Measurements from ENCODE around the gene TUBB8B. TPM values are rescaled to one million over a fixed set of nuclear protein-coding genes. Genes with fewer than 3 reads are reported as not detected.
"Not testable (repeated sequence)": the region's sequence is repeated elsewhere in the genome, so short reads cannot be mapped to it uniquely, and the experiment has no call there.

TUBB8B gene
- total RNA-seq, 3 donors from 2014 or later (not counting 1 experiment from before 2014, with no cell fraction given) = not detected

- H3K9me3 ChIP-seq (ENCODE audit: control insufficient read depth, insufficient read depth, low read length); H3K9me3 Mint-ChIP-seq; H3K27ac Mint-ChIP-seq; H3K36me3 ChIP-seq (ENCODE audit: control insufficient read depth, insufficient read depth, low read length); H3K4me1 ChIP-seq (ENCODE audit: control insufficient read depth, insufficient read depth, low read length); H3K4me3 ChIP-seq (ENCODE audit: low read length); DNase-seq; H3K27me3 ChIP-seq (ENCODE audit: control insufficient read depth, insufficient read depth, low read length); H3K36me3 Mint-ChIP-seq; ATAC-seq; H3K27me3 Mint-ChIP-seq (ENCODE audit: low read depth in 2 of 2); H3K4me1 Mint-ChIP-seq; H3K27ac ChIP-seq (ENCODE audit: low read length); intact Hi-C loops (cut with micrococcal nuclease); H3K4me3 Mint-ChIP-seq: not testable (repeated sequence)
- 50% methylated on average over 48 of the region's 48 CpGs for WGBS (ENCODE audit: insufficient coverage)
Observed at GRCh38 chr18:73181-73777, 23.9 kb upstream of the TUBB8B start.

GRCh38 chr18:67701-68100 is 18.3 kb upstream of the TUBB8B start:
- H3K9me3 Mint-ChIP-seq; H3K9me3 ChIP-seq (ENCODE audit: control insufficient read depth, insufficient read depth, low read length); H3K4me3 Mint-ChIP-seq; H3K4me1 Mint-ChIP-seq; H3K4me1 ChIP-seq (ENCODE audit: control insufficient read depth, insufficient read depth, low read length); ATAC-seq; H3K4me3 ChIP-seq (ENCODE audit: low read length); H3K27ac ChIP-seq (ENCODE audit: low read length); H3K36me3 ChIP-seq (ENCODE audit: control insufficient read depth, insufficient read depth, low read length); H3K36me3 Mint-ChIP-seq; H3K27me3 ChIP-seq (ENCODE audit: control insufficient read depth, insufficient read depth, low read length); H3K27ac Mint-ChIP-seq; DNase-seq; intact Hi-C loops (cut with micrococcal nuclease): not testable (repeated sequence)
- 56% methylated on average over 9 of the region's 9 CpGs for WGBS (ENCODE audit: insufficient coverage)
- H3K27me3 Mint-ChIP-seq (ENCODE audit: low read depth in 2 of 2) = peaks cover 14 to 17% of the 10 kb centered on the region in 2 donors

GRCh38 chr18:64279-64678 is 14.9 kb upstream of the TUBB8B start:
- H3K4me1 ChIP-seq (ENCODE audit: control insufficient read depth, insufficient read depth, low read length); H3K4me1 Mint-ChIP-seq; H3K9me3 ChIP-seq (ENCODE audit: control insufficient read depth, insufficient read depth, low read length); H3K27ac Mint-ChIP-seq; intact Hi-C loops (cut with micrococcal nuclease); ATAC-seq; H3K4me3 ChIP-seq (ENCODE audit: low read length); H3K27me3 ChIP-seq (ENCODE audit: control insufficient read depth, insufficient read depth, low read length); H3K9me3 Mint-ChIP-seq; H3K27ac ChIP-seq (ENCODE audit: low read length); DNase-seq; H3K36me3 Mint-ChIP-seq; H3K4me3 Mint-ChIP-seq; H3K36me3 ChIP-seq (ENCODE audit: control insufficient read depth, insufficient read depth, low read length): not testable (repeated sequence)
- WGBS (ENCODE audit: insufficient coverage) = 90% methylated on average over 5 of the region's 5 CpGs
- H3K27me3 Mint-ChIP-seq (ENCODE audit: low read depth in 2 of 2) = peaks cover 21 to 35% of the 10 kb centered on the region in 2 donors

- H3K27ac Mint-ChIP-seq; H3K36me3 ChIP-seq (ENCODE audit: control insufficient read depth, insufficient read depth, low read length); H3K27me3 ChIP-seq (ENCODE audit: control insufficient read depth, insufficient read depth, low read length); H3K9me3 Mint-ChIP-seq; H3K9me3 ChIP-seq (ENCODE audit: control insufficient read depth, insufficient read depth, low read length); H3K4me1 ChIP-seq (ENCODE audit: control insufficient read depth, insufficient read depth, low read length); H3K27ac ChIP-seq (ENCODE audit: low read length); H3K4me3 ChIP-seq (ENCODE audit: low read length); ATAC-seq; H3K36me3 Mint-ChIP-seq; H3K4me1 Mint-ChIP-seq; H3K4me3 Mint-ChIP-seq; intact Hi-C loops (cut with micrococcal nuclease): not testable (repeated sequence)
- WGBS (ENCODE audit: insufficient coverage) = 94% methylated on average over 2 of the region's 2 CpGs
- DNase-seq = peak in 1 of 2 donors; percentile 5
- peaks cover 21 to 33% of the 10 kb centered on the region in 2 donors for H3K27me3 Mint-ChIP-seq (ENCODE audit: low read depth in 2 of 2)
Observed at GRCh38 chr18:63656-64055, 14.2 kb upstream of the TUBB8B start.

- not testable (repeated sequence) for H3K36me3 ChIP-seq (ENCODE audit: control insufficient read depth, insufficient read depth, low read length)
Observed at GRCh38 chr18:54388-54787, 5.0 kb upstream of the TUBB8B start.

GRCh38 chr18:48696-49095 is 719 bp downstream of the TUBB8B start:
- H3K27me3 ChIP-seq (ENCODE audit: control insufficient read depth, insufficient read depth, low read length); ATAC-seq; H3K4me3 Mint-ChIP-seq; H3K36me3 ChIP-seq (ENCODE audit: control insufficient read depth, insufficient read depth, low read length); H3K4me1 Mint-ChIP-seq; DNase-seq; H3K27ac ChIP-seq (ENCODE audit: low read length); H3K9me3 ChIP-seq (ENCODE audit: control insufficient read depth, insufficient read depth, low read length); H3K4me1 ChIP-seq (ENCODE audit: control insufficient read depth, insufficient read depth, low read length); H3K4me3 ChIP-seq (ENCODE audit: low read length); H3K27ac Mint-ChIP-seq; H3K9me3 Mint-ChIP-seq; H3K27me3 Mint-ChIP-seq (ENCODE audit: low read depth in 2 of 2); intact Hi-C loops (cut with micrococcal nuclease); H3K36me3 Mint-ChIP-seq: not testable (repeated sequence)
- 97% methylated on average over 19 of the region's 25 CpGs for WGBS (ENCODE audit: insufficient coverage)

More at GRCh38 chr18:54388-54787, 5.0 kb upstream of the TUBB8B start:
- H3K27me3 ChIP-seq (ENCODE audit: control insufficient read depth, insufficient read depth, low read length); ATAC-seq; DNase-seq; H3K9me3 Mint-ChIP-seq; H3K4me3 Mint-ChIP-seq; H3K27ac ChIP-seq (ENCODE audit: low read length); intact Hi-C loops (cut with micrococcal nuclease); H3K4me1 Mint-ChIP-seq; H3K27ac Mint-ChIP-seq; H3K4me1 ChIP-seq (ENCODE audit: control insufficient read depth, insufficient read depth, low read length); H3K36me3 Mint-ChIP-seq; H3K9me3 ChIP-seq (ENCODE audit: control insufficient read depth, insufficient read depth, low read length); H3K4me3 ChIP-seq (ENCODE audit: low read length); H3K27me3 Mint-ChIP-seq (ENCODE audit: low read depth in 2 of 2): not testable (repeated sequence)
- 71% methylated on average over 1 of the region's 1 CpG for WGBS (ENCODE audit: insufficient coverage)

- ATAC-seq, H3K4me1 Mint-ChIP-seq: not testable (repeated sequence)
- WGBS (ENCODE audit: insufficient coverage) = no CpG with 5 or more reads among the region's 6 CpGs
Observed at GRCh38 chr18:13177-13576, 36.2 kb downstream of the TUBB8B start.

GRCh38 chr18:12773-13172 is 36.6 kb downstream of the TUBB8B start:
- H3K4me1 Mint-ChIP-seq; H3K27ac ChIP-seq (ENCODE audit: low read length); H3K9me3 Mint-ChIP-seq; H3K4me3 ChIP-seq (ENCODE audit: low read length); ATAC-seq; H3K36me3 Mint-ChIP-seq; H3K27me3 ChIP-seq (ENCODE audit: control insufficient read depth, insufficient read depth, low read length); H3K27me3 Mint-ChIP-seq (ENCODE audit: low read depth in 2 of 2); H3K4me3 Mint-ChIP-seq; H3K36me3 ChIP-seq (ENCODE audit: control insufficient read depth, insufficient read depth, low read length); DNase-seq; intact Hi-C loops (cut with micrococcal nuclease); H3K9me3 ChIP-seq (ENCODE audit: control insufficient read depth, insufficient read depth, low read length); H3K27ac Mint-ChIP-seq; H3K4me1 ChIP-seq (ENCODE audit: control insufficient read depth, insufficient read depth, low read length): not testable (repeated sequence)
- no CpG with 5 or more reads among the region's 9 CpGs for WGBS (ENCODE audit: insufficient coverage)

More at GRCh38 chr18:13177-13576, 36.2 kb downstream of the TUBB8B start:
- H3K4me3 Mint-ChIP-seq; intact Hi-C loops (cut with micrococcal nuclease); H3K27ac Mint-ChIP-seq; H3K36me3 ChIP-seq (ENCODE audit: control insufficient read depth, insufficient read depth, low read length); DNase-seq; H3K27me3 Mint-ChIP-seq (ENCODE audit: low read depth in 2 of 2); H3K27ac ChIP-seq (ENCODE audit: low read length); H3K9me3 Mint-ChIP-seq; H3K4me1 ChIP-seq (ENCODE audit: control insufficient read depth, insufficient read depth, low read length); H3K36me3 Mint-ChIP-seq; H3K27me3 ChIP-seq (ENCODE audit: control insufficient read depth, insufficient read depth, low read length); H3K4me3 ChIP-seq (ENCODE audit: low read length); H3K9me3 ChIP-seq (ENCODE audit: control insufficient read depth, insufficient read depth, low read length): not testable (repeated sequence)
